PC-3 (cell line): ENCODE measurements around the gene MXRA7.

Experiments
- CTCF ChIP-seq: fragments of 300-600 bp; sonication (generic); conservative IDR thresholded peaks from 2 replicates; pipeline ENCODE4 v1.5.1; 2017; ENCODE audit warnings: antibody characterized with exemption, low read depth, mild to moderate bottlenecking, low read length
- EZH2 ChIP-seq: fragments of 300-600 bp; sonication (generic); IDR thresholded peaks from one replicate; pipeline ENCODE4 v1.6.1; 2017; ENCODE audit warnings: antibody characterized with exemption, mild to moderate bottlenecking, low read length; ENCODE audit not compliant: unreplicated experiment
- EZH2phosphoT487 ChIP-seq: fragments of 300-600 bp; sonication (generic); IDR thresholded peaks from 2 replicates; pipeline ENCODE4 v1.6.1; 2018; ENCODE audit warnings: mild to moderate bottlenecking, antibody characterized with exemption, low read length, borderline replicate concordance

DNA sequence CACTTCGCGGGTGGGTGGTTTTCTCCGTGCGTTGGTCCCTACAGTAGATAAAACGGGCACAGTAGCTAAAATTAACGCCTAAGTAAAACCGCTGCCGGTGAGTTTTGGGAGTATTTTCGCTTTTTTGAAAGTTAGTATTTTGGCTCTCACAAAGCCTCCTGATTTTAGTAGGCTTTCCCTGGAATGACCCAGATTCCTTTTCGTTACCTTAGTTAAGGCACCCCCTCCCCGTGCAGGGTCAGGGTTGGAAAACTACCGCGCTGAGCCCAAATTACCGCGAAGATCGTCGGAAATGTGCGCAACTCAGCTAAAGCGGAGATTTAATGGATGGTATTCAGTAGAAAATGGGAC lies 38.9 kb downstream of the MXRA7 start:
- TF ChIP-seq EZH2 (no peak), CTCF (no peak), EZH2phosphoT487 (no peak)
